A549 (cell line): ENCODE data around the gene TCF23.

ENCODE experiments used
- ELK1 ChIP-seq: fragments of 150-350 bp; IDR thresholded peaks from 2 replicates; pipeline ENCODE4 v1.6.1; 2014; ENCODE audit warnings: low read depth, mild to moderate bottlenecking, low read length
- TF ChIP-seq, protein P1 (sequence below): fragments of >200 bp; sonication (Bioruptor Twin); formaldehyde crosslinking; IDR thresholded peaks from 3 replicates; pipeline ENCODE4 v1.5.1; 2016

DNA sequence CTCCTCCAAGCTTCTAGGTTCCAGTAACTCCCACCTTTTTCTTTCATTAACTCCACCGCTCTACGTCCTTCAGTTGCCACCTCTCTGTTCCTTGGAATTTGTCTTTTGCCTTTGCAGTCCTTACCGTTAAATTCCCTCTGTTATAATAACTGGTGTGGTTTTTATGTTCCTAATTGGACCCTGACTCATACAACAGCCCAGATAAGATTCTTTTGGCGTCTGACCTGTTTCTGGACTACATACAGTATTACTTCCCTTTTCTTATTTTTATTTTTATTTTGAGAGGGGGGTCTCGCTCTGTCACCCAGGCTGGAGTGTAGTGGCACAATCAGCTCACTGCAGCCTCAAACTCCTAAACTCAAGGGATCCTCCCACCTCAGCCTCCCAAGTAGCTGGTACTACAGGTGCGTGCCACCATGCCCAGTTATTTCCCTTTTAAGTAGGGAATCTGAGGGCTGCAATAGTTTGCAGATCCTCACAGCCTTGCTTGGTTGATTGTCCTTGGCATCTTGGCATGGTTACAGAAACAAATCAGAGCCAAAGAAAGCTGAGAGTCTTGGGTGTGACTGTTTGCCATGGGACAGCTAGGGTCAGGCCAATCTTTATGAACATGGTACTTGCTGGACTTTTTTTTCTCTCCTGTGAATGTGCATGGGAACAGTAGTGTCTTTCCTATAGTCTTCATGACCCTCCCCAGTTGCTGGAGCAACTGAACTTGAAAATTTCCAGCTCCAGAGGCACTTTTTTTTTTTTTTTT lies 22.0 kb downstream of the TCF23 start:
- TF ChIP-seq, protein P1, sequence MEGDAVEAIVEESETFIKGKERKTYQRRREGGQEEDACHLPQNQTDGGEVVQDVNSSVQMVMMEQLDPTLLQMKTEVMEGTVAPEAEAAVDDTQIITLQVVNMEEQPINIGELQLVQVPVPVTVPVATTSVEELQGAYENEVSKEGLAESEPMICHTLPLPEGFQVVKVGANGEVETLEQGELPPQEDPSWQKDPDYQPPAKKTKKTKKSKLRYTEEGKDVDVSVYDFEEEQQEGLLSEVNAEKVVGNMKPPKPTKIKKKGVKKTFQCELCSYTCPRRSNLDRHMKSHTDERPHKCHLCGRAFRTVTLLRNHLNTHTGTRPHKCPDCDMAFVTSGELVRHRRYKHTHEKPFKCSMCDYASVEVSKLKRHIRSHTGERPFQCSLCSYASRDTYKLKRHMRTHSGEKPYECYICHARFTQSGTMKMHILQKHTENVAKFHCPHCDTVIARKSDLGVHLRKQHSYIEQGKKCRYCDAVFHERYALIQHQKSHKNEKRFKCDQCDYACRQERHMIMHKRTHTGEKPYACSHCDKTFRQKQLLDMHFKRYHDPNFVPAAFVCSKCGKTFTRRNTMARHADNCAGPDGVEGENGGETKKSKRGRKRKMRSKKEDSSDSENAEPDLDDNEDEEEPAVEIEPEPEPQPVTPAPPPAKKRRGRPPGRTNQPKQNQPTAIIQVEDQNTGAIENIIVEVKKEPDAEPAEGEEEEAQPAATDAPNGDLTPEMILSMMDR: no peak
- no peak for TF ChIP-seq ELK1
